Measurements from ENCODE around the gene KLHL29. TPM values are rescaled to one million over a fixed set of nuclear protein-coding genes. Genes with fewer than 3 reads are reported as not detected.
"Not testable (repeated sequence)": the region's sequence is repeated elsewhere in the genome, so short reads cannot be mapped to it uniquely, and the experiment has no call there.

The KLHL29 gene
- total RNA-seq (2014; rRNA removed; shearing (Covaris generic); ENCODE audit: low replicate concordance), result 3.2 and 3.8 TPM in 2 replicates

GRCh38 chr2:23384551-23385343 is at the start of gene KLHL29:
Gene KLHL29, plus strand, starts transcription at chr2:23385179. Its CDS starts 177,018 bp downstream, at chr2:23562197.
- peak within 1 kb of the TSS; percentile 62 for H3K4me2 ChIP-seq (ENCODE audit: low read depth, low read length, poor library complexity, severe bottlenecking)
- H3K4me1 ChIP-seq (ENCODE audit: low read length), result peaks cover 50% of the 10 kb centered on the region
- H3K79me2 ChIP-seq (ENCODE audit: low read length), result no peaks in the 10 kb centered on the region
- no peaks in the 10 kb centered on the region for H3K9me3 ChIP-seq (ENCODE audit: low read length)
- peak within 1 kb of the TSS; percentile 66 for H3K4me3 ChIP-seq (ENCODE audit: low read length)
- peak within 1 kb of the TSS; percentile 55 for H3K9ac ChIP-seq (ENCODE audit: low read length)
- DNase-seq, result peak; percentile 87
- H2AFZ ChIP-seq (ENCODE audit: low read length), result 0 out of 2 replicates have a peak within 1 kb of the TSS, but pooled peaks have one; percentile 42
- no peaks in the 10 kb centered on the region for H3K9me2 ChIP-seq (replicated peaks; ENCODE audit: insufficient read depth, low read length)
- no peaks in the 10 kb centered on the region for H3K27me3 ChIP-seq (ENCODE audit: low read length)
- H3K36me3 ChIP-seq (ENCODE audit: insufficient read depth, low read length), result no peaks in the 10 kb centered on the region
- peaks cover 8% of the 10 kb centered on the region; the same call in 1 of the 2 replicates for H4K20me1 ChIP-seq (ENCODE audit: insufficient read depth, low read depth, low read length)
- no peak within 1 kb of the TSS for H3K27ac ChIP-seq (ENCODE audit: low read length)

- no peaks in the 10 kb centered on the region for H3K27me3 ChIP-seq (ENCODE audit: low read length)
- no peak overlapping the region for H3K27ac ChIP-seq (ENCODE audit: low read length)
Measured at GRCh38 chr2:23335550-23335949, 49.4 kb upstream of the KLHL29 start.

DNA sequence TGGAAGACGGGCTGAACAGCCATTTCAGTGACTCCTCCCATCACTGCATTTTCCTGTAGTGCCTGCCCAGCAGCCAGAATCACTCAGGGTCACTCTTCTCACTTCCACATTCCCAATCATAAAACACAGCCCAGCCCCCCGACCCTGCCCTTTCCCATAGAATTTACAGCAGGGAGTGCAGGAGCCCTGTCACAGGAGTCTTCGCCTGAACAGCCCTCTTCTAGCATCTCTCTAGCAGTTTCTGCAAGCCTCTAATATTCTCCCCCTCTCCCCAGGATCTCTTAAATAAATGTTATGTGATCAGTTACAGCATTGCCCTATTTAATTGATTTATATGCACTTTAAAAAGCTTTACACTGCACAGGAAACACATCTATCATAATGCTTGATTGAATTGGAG is 42.9 kb upstream of the KLHL29 start:
- H3K4me2 ChIP-seq (ENCODE audit: low read depth, low read length, poor library complexity, severe bottlenecking), result no peak overlapping the region
- no peaks in the 10 kb centered on the region for H3K36me3 ChIP-seq (ENCODE audit: insufficient read depth, low read length)
- no peaks in the 10 kb centered on the region for H3K9me2 ChIP-seq (replicated peaks; ENCODE audit: insufficient read depth, low read length)
- no peak overlapping the region for H2AFZ ChIP-seq (ENCODE audit: low read length)
- DNase-seq, result no peak
- H3K27me3 ChIP-seq (ENCODE audit: low read length), result no peaks in the 10 kb centered on the region
- no peaks in the 10 kb centered on the region for H3K9me3 ChIP-seq (ENCODE audit: low read length)
- H4K20me1 ChIP-seq (ENCODE audit: insufficient read depth, low read depth, low read length), result no peaks in the 10 kb centered on the region
- H3K9ac ChIP-seq (ENCODE audit: low read length), result no peak overlapping the region
- no peaks in the 10 kb centered on the region for H3K4me1 ChIP-seq (ENCODE audit: low read length)
- H3K79me2 ChIP-seq (ENCODE audit: low read length), result no peaks in the 10 kb centered on the region
- H3K27ac ChIP-seq (ENCODE audit: low read length), result no peak overlapping the region
- no peak overlapping the region for H3K4me3 ChIP-seq (ENCODE audit: low read length)

More at GRCh38 chr2:23335550-23335949, 49.4 kb upstream of the KLHL29 start:
- no peak overlapping the region for H3K9ac ChIP-seq (ENCODE audit: low read length)
- H3K4me1 ChIP-seq (ENCODE audit: low read length), result no peaks in the 10 kb centered on the region
- no peaks in the 10 kb centered on the region for H3K36me3 ChIP-seq (ENCODE audit: insufficient read depth, low read length)
- H3K4me3 ChIP-seq (ENCODE audit: low read length), result no peak overlapping the region
- H3K4me2 ChIP-seq (ENCODE audit: low read depth, low read length, poor library complexity, severe bottlenecking), result no peak overlapping the region
- no peak overlapping the region for H2AFZ ChIP-seq (ENCODE audit: low read length)
- H3K79me2 ChIP-seq (ENCODE audit: low read length), result no peaks in the 10 kb centered on the region
- H3K9me2 ChIP-seq (replicated peaks; ENCODE audit: insufficient read depth, low read length), result no peaks in the 10 kb centered on the region
- H4K20me1 ChIP-seq (ENCODE audit: insufficient read depth, low read depth, low read length), result no peaks in the 10 kb centered on the region
- no peaks in the 10 kb centered on the region for H3K9me3 ChIP-seq (ENCODE audit: low read length)
- DNase-seq, result no peak

DNA sequence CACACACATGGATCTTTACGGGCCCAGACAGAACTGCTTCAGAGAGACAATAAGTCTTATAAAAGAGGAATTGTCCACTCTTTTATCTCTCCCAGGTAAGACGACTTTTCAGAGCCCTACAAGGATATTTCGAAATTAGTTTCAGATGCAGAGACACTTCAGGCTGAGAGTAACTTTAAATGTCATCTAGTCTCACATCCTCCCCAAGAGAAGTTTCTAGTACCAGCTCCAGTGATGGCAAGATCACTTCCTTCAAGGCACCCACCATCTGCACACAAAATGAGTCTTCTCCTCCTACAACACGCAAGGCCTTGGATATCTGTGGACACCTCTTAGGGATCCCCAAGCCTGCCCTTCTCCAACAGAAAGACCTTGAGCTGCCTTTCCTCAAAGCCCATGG is 39.0 kb upstream of the KLHL29 start:
- no peaks in the 10 kb centered on the region for H3K9me2 ChIP-seq (replicated peaks; ENCODE audit: insufficient read depth, low read length)
- no peaks in the 10 kb centered on the region for H3K27me3 ChIP-seq (ENCODE audit: low read length)
- H4K20me1 ChIP-seq (ENCODE audit: insufficient read depth, low read depth, low read length), result no peaks in the 10 kb centered on the region
- DNase-seq, result no peak
- H3K4me3 ChIP-seq (ENCODE audit: low read length), result no peak overlapping the region
- no peak overlapping the region for H3K27ac ChIP-seq (ENCODE audit: low read length)
- no peak overlapping the region for H3K9ac ChIP-seq (ENCODE audit: low read length)
- no peaks in the 10 kb centered on the region for H3K9me3 ChIP-seq (ENCODE audit: low read length)
- no peak overlapping the region for H2AFZ ChIP-seq (ENCODE audit: low read length)
- no peaks in the 10 kb centered on the region for H3K36me3 ChIP-seq (ENCODE audit: insufficient read depth, low read length)
- H3K4me1 ChIP-seq (ENCODE audit: low read length), result no peaks in the 10 kb centered on the region
- no peaks in the 10 kb centered on the region for H3K79me2 ChIP-seq (ENCODE audit: low read length)
- H3K4me2 ChIP-seq (ENCODE audit: low read depth, low read length, poor library complexity, severe bottlenecking), result no peak overlapping the region

DNA sequence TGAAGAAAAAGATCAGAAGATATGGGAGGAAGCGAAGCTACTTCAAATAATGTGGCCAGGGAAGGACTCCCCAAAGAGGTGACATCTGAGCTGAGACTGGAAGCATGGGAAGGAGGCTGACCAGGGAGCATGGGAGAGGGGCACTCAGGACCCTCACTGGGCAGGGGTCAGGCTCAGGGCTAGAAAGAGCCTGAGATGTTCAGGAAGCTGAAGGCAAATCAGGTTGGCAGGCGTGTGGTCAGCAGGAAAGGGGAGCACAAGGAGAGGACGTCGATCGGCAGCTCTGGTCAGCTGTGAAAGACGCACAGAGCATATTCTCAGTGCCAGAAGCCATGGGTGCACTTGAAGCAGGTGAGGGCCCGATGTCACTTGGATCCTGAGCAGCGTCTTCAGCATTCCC is 38.2 kb upstream of the KLHL29 start:
- no peaks in the 10 kb centered on the region for H3K9me3 ChIP-seq (ENCODE audit: low read length)
- H3K9ac ChIP-seq (ENCODE audit: low read length), result no peak overlapping the region
- H3K9me2 ChIP-seq (replicated peaks; ENCODE audit: insufficient read depth, low read length), result no peaks in the 10 kb centered on the region
- H3K4me3 ChIP-seq (ENCODE audit: low read length), result no peak overlapping the region
- DNase-seq, result no peak
- no peaks in the 10 kb centered on the region for H4K20me1 ChIP-seq (ENCODE audit: insufficient read depth, low read depth, low read length)
- no peak overlapping the region for H2AFZ ChIP-seq (ENCODE audit: low read length)
- H3K27me3 ChIP-seq (ENCODE audit: low read length), result no peaks in the 10 kb centered on the region
- H3K27ac ChIP-seq (ENCODE audit: low read length), result no peak overlapping the region
- no peaks in the 10 kb centered on the region for H3K79me2 ChIP-seq (ENCODE audit: low read length)
- H3K4me1 ChIP-seq (ENCODE audit: low read length), result no peaks in the 10 kb centered on the region
- no peaks in the 10 kb centered on the region for H3K36me3 ChIP-seq (ENCODE audit: insufficient read depth, low read length)
- H3K4me2 ChIP-seq (ENCODE audit: low read depth, low read length, poor library complexity, severe bottlenecking), result no peak overlapping the region

- H3K9me3 ChIP-seq (ENCODE audit: low read length), result no peaks in the 10 kb centered on the region
- H3K4me3 ChIP-seq (ENCODE audit: low read length), result no peak overlapping the region
- no peaks in the 10 kb centered on the region for H3K27me3 ChIP-seq (ENCODE audit: low read length)
- H3K9me2 ChIP-seq (replicated peaks; ENCODE audit: insufficient read depth, low read length), result no peaks in the 10 kb centered on the region
- no peak for DNase-seq
- H3K9ac ChIP-seq (ENCODE audit: low read length), result no peak overlapping the region
- no peaks in the 10 kb centered on the region for H3K79me2 ChIP-seq (ENCODE audit: low read length)
- no peaks in the 10 kb centered on the region for H3K36me3 ChIP-seq (ENCODE audit: insufficient read depth, low read length)
- no peak overlapping the region for H3K4me2 ChIP-seq (ENCODE audit: low read depth, low read length, poor library complexity, severe bottlenecking)
- H3K27ac ChIP-seq (ENCODE audit: low read length), result no peak overlapping the region
- no peak overlapping the region for H2AFZ ChIP-seq (ENCODE audit: low read length)
- no peaks in the 10 kb centered on the region for H3K4me1 ChIP-seq (ENCODE audit: low read length)
- H4K20me1 ChIP-seq (ENCODE audit: insufficient read depth, low read depth, low read length), result no peaks in the 10 kb centered on the region
Measured at GRCh38 chr2:23347471-23348092, 37.4 kb upstream of the KLHL29 start.

- not testable (repeated sequence) for H3K4me2 ChIP-seq (ENCODE audit: low read depth, low read length, poor library complexity, severe bottlenecking); H3K4me3 ChIP-seq (ENCODE audit: low read length); H3K9me2 ChIP-seq (replicated peaks; ENCODE audit: insufficient read depth, low read length); H2AFZ ChIP-seq (ENCODE audit: low read length); H3K4me1 ChIP-seq (ENCODE audit: low read length); H3K9me3 ChIP-seq (ENCODE audit: low read length); DNase-seq; H3K79me2 ChIP-seq (ENCODE audit: low read length); H3K9ac ChIP-seq (ENCODE audit: low read length); H3K27me3 ChIP-seq (ENCODE audit: low read length); H4K20me1 ChIP-seq (ENCODE audit: insufficient read depth, low read depth, low read length); H3K27ac ChIP-seq (ENCODE audit: low read length); H3K36me3 ChIP-seq (ENCODE audit: insufficient read depth, low read length)
Measured at GRCh38 chr2:23348093-23348481, 36.9 kb upstream of the KLHL29 start.

DNA sequence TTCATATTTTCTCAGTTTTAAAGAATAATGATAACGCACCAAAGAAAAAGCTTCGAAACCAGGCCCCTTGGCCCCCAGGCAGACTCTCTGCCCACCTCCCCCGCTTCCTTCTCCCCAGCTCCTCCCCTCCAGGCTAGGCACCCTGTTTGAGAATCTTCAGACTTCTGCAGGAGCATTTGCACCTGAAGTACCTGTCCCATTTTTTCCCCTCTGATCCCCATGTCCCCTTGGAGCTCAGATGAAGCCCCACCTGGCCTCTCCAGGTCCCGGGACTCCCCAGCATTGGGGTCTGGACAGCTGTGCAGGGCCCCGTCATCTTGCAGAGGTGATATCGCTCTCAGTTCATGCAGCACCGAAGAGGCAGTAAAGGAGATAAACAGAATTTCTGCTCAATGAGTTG is 35.5 kb upstream of the KLHL29 start:
- Histone ChIP-seq H4K20me1 (ENCODE audit: insufficient read depth, low read depth, low read length) (no peaks in the 10 kb centered on the region), H3K9me2 (replicated peaks; ENCODE audit: insufficient read depth, low read length) (no peaks in the 10 kb centered on the region), H3K4me2 (ENCODE audit: low read depth, low read length, poor library complexity, severe bottlenecking) (no peak overlapping the region), H3K79me2 (ENCODE audit: low read length) (no peaks in the 10 kb centered on the region), H3K27ac (ENCODE audit: low read length) (no peak overlapping the region), H3K9me3 (ENCODE audit: low read length) (no peaks in the 10 kb centered on the region), H2AFZ (ENCODE audit: low read length) (no peak overlapping the region), H3K9ac (ENCODE audit: low read length) (no peak overlapping the region), H3K4me3 (ENCODE audit: low read length) (no peak overlapping the region), H3K27me3 (ENCODE audit: low read length) (no peaks in the 10 kb centered on the region), H3K4me1 (ENCODE audit: low read length) (peaks cover 8% of the 10 kb centered on the region), H3K36me3 (ENCODE audit: insufficient read depth, low read length) (no peaks in the 10 kb centered on the region)
- DNase-seq, result no peak
